GM23338 (cell line): ENCODE data around the gene FEZF1. TPM values are rescaled to one million over a fixed set of nuclear protein-coding genes. Genes with fewer than 3 reads are reported as not detected.

Experiments used
- ATAC-seq: fragments of 200-7000 bp; cut with Tn5 transposase; 3 replicates; pipeline ENCODE4 v1.9.1; 2020
- DNase-seq: peaks from one replicate; pipeline ENCODE4 v3.0.0-alpha.2; 2015; ENCODE audit warnings: low spot score
- H2AFZ ChIP-seq: fragments of 200-600 bp; sonication (generic); 2 replicates; pipeline ENCODE4 v1.8.0; 2016; ENCODE audit warnings: antibody characterized with exemption, mild to moderate bottlenecking, moderate library complexity
- H3F3A ChIP-seq: fragments of 200-600 bp; sonication (generic); replicated peaks from 2 replicates; pipeline ENCODE4 v1.8.0; 2017; ENCODE audit warnings: antibody characterized with exemption, mixed run types, low read depth
- H3K27ac ChIP-seq: fragments of 200-600 bp; sonication (generic); 2 replicates; pipeline ENCODE4 v1.6.1; 2016; ENCODE audit warnings: low read depth
- H3K27me3 ChIP-seq: fragments of 200-600 bp; sonication (generic); 2 replicates; pipeline ENCODE4 v1.8.0; 2016; ENCODE audit warnings: mild to moderate bottlenecking, mixed run types, moderate library complexity; ENCODE audit not compliant: insufficient read depth
- H3K36me3 ChIP-seq: fragments of 200-600 bp; sonication (generic); 2 replicates; pipeline ENCODE4 v1.8.0; 2016; ENCODE audit warnings: mild to moderate bottlenecking; ENCODE audit not compliant: insufficient read depth
- H3K4me1 ChIP-seq: fragments of 200-600 bp; sonication (generic); 2 replicates; pipeline ENCODE4 v1.8.0; 2016; ENCODE audit warnings: mild to moderate bottlenecking, moderate library complexity; ENCODE audit not compliant: insufficient read depth
- H3K4me2 ChIP-seq: fragments of 200-600 bp; sonication (generic); 2 replicates; pipeline ENCODE4 v1.7.1; 2017; ENCODE audit warnings: mixed run types
- H3K4me3 ChIP-seq: fragments of 200-600 bp; sonication (generic); 2 replicates; pipeline ENCODE4 v1.6.1; 2016; ENCODE audit warnings: mixed run types
- H3K79me2 ChIP-seq: fragments of 200-600 bp; sonication (generic); replicated peaks from 2 replicates; pipeline ENCODE4 v1.8.0; 2017; ENCODE audit warnings: mild to moderate bottlenecking; ENCODE audit not compliant: insufficient read depth
- H3K9me2 ChIP-seq: fragments of 200-600 bp; sonication (generic); 2 replicates; pipeline ENCODE4 v1.8.0; 2017; ENCODE audit not compliant: insufficient read depth
- H4K20me1 ChIP-seq: fragments of 200-600 bp; sonication (generic); replicated peaks from 2 replicates; pipeline ENCODE4 v1.8.0; 2017; ENCODE audit warnings: mild to moderate bottlenecking; ENCODE audit not compliant: insufficient read depth
- H3K27ac Mint-ChIP-seq: 2 replicates; pipeline ENCODE4 v1.8.0; 2020; ENCODE audit warnings: inconsistent platforms, mild to moderate bottlenecking, moderate library complexity, mixed read lengths
- H3K27me3 Mint-ChIP-seq: 3 replicates; pipeline ENCODE4 v1.8.0; 2022; ENCODE audit warnings: low read depth, mild to moderate bottlenecking, moderate library complexity, mixed read lengths, inconsistent platforms; ENCODE audit not compliant: insufficient read depth, poor library complexity
- H3K36me3 Mint-ChIP-seq: 3 replicates; pipeline ENCODE4 v1.8.0; 2021; ENCODE audit warnings: low read depth, mild to moderate bottlenecking, inconsistent platforms, moderate library complexity, mixed read lengths
- H3K4me1 Mint-ChIP-seq: 3 replicates; pipeline ENCODE4 v1.8.0; 2020; ENCODE audit warnings: mild to moderate bottlenecking, inconsistent platforms, mixed read lengths
- H3K4me3 Mint-ChIP-seq: 3 replicates; pipeline ENCODE4 v1.8.0; 2021; ENCODE audit warnings: moderate library complexity, mild to moderate bottlenecking, inconsistent platforms, mixed read lengths
- H3K9me3 Mint-ChIP-seq: 3 replicates; pipeline ENCODE4 v1.8.0; 2020; ENCODE audit warnings: moderate library complexity, mild to moderate bottlenecking, inconsistent platforms, mixed read lengths
- CREB1 ChIP-seq: fragments of 250-450 bp; sonication (Bioruptor Pico); IDR thresholded peaks from 2 replicates; pipeline ENCODE4 v1.5.0; 2020; ENCODE audit warnings: low read depth, mild to moderate bottlenecking, moderate library complexity
- EZH2 ChIP-seq: fragments of 200-600 bp; sonication (generic); IDR thresholded peaks from one replicate; pipeline ENCODE4 v1.8.0; 2017; ENCODE audit warnings: antibody characterized with exemption, mild to moderate bottlenecking, low read depth; ENCODE audit not compliant: unreplicated experiment
- NANOG ChIP-seq: IDR thresholded peaks from 2 replicates; pipeline ENCODE4 v1.6.1; 2016; ENCODE audit warnings: antibody characterized with exemption, borderline replicate concordance
- POLR2AphosphoS5 ChIP-seq: IDR thresholded peaks from 2 replicates; pipeline ENCODE4 v1.6.1; 2016; ENCODE audit warnings: antibody characterized with exemption, low read depth
- STAT1 ChIP-seq: IDR thresholded peaks from one replicate; pipeline ENCODE4 v1.6.1; 2016; ENCODE audit warnings: antibody characterized with exemption; ENCODE audit not compliant: unreplicated experiment
- polyA plus RNA-seq: library from polyadenylated mRNA; unstranded; fragments of >200 nt; fragmentation: Nextera tagmentation; extraction: Ambion mirVana; gene quantifications from 2 replicates; pipeline ENCODE4 v1.2.1, GENCODE V29; 2016
- total RNA-seq: library from RNA; depleted of rRNA; stranded (reverse); fragments of >200 nt; shearing (Covaris generic); gene quantifications from 2 replicates; pipeline ENCODE4 v1.2.3, GENCODE V29; 2014
- TF ChIP-seq, protein P1 (sequence below): IDR thresholded peaks from one replicate; pipeline ENCODE4 v1.6.1; 2018; ENCODE audit warnings: antibody characterized with exemption; ENCODE audit not compliant: unreplicated experiment
- TF ChIP-seq, protein P2 (sequence below): fragments of 250-450 bp; sonication (Bioruptor Pico); IDR thresholded peaks from 2 replicates; pipeline ENCODE4 v1.5.0; 2020; ENCODE audit warnings: mild to moderate bottlenecking, moderate library complexity

The FEZF1 gene
- total and polyA plus RNA-seq, 2 experiments from 2014 or later: 1.0 to 2.3 TPM

DNA sequence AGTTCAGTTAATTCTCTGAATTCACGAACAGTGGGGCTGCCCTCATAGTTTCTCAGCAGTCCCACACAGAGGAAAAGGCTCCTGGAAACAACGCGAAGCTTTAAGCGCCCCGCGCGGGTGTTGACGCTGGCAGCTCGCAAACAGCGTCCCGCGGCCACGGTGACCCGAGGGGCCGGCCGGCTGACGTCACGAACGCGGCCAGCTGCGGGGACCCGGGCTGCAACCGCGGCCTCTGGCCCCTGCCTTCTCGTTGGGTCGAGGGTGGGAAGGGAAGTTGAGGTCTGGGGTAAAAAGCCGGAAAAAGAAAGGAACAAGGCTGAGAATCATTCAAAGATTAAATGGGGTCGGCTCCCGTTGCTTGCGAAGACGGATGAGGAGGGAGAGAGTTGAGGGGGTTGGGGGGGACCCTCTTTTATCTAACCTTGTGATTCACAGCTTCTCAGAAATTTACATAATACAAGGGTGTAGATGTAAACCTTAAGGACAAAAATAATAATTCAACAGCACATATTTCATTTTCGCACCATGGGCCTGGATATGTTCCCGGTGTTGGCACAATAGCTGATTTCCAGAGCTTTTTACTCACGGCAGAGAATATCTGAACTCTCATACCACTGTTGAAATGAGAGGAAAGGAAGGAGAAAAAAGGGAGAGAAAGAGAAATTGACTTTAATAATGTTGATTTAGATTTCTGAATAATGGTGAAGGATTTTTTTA, 7.3 kb upstream of the FEZF1 start:
- Histone ChIP-seq H3K27me3 (peaks cover 100% of the 10 kb centered on the region), H3K27ac (no peak overlapping the region), H3K9me2 (no peaks in the 10 kb centered on the region), H3K36me3 (no peaks in the 10 kb centered on the region), H3F3A (peaks cover 10% of the 10 kb centered on the region; the same call in 1 of the 2 replicates), H4K20me1 (no peaks in the 10 kb centered on the region), H3K4me1 (peaks cover 74% of the 10 kb centered on the region), H3K79me2 (no peaks in the 10 kb centered on the region), H2AFZ (peak overlapping the region; percentile 23; the same call in 1 of the 2 replicates), H3K4me2 (peak overlapping the region; percentile 95), H3K4me3 (peak overlapping the region; percentile 69)
- H3K4me3 Mint-ChIP-seq: peak overlapping the region; percentile 77
- DNase-seq (peak; percentile 48), ATAC-seq (no peak)
- no peak overlapping the region for H3K27ac Mint-ChIP-seq
- peak; percentile 34 for TF ChIP-seq EZH2
- TF ChIP-seq STAT1: no peak
- peak; percentile 89 for TF ChIP-seq CREB1 (CRISPR knock-in tag)
- TF ChIP-seq, protein P1, sequence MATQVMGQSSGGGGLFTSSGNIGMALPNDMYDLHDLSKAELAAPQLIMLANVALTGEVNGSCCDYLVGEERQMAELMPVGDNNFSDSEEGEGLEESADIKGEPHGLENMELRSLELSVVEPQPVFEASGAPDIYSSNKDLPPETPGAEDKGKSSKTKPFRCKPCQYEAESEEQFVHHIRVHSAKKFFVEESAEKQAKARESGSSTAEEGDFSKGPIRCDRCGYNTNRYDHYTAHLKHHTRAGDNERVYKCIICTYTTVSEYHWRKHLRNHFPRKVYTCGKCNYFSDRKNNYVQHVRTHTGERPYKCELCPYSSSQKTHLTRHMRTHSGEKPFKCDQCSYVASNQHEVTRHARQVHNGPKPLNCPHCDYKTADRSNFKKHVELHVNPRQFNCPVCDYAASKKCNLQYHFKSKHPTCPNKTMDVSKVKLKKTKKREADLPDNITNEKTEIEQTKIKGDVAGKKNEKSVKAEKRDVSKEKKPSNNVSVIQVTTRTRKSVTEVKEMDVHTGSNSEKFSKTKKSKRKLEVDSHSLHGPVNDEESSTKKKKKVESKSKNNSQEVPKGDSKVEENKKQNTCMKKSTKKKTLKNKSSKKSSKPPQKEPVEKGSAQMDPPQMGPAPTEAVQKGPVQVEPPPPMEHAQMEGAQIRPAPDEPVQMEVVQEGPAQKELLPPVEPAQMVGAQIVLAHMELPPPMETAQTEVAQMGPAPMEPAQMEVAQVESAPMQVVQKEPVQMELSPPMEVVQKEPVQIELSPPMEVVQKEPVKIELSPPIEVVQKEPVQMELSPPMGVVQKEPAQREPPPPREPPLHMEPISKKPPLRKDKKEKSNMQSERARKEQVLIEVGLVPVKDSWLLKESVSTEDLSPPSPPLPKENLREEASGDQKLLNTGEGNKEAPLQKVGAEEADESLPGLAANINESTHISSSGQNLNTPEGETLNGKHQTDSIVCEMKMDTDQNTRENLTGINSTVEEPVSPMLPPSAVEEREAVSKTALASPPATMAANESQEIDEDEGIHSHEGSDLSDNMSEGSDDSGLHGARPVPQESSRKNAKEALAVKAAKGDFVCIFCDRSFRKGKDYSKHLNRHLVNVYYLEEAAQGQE: no peak
- TF ChIP-seq NANOG: no peak
- TF ChIP-seq POLR2AphosphoS5: no peak
- no peaks in the 10 kb centered on the region for H3K36me3 Mint-ChIP-seq
- H3K27me3 Mint-ChIP-seq: peaks cover 85% of the 10 kb centered on the region
- no peaks in the 10 kb centered on the region for H3K9me3 Mint-ChIP-seq
- H3K4me1 Mint-ChIP-seq: peaks cover 55% of the 10 kb centered on the region

DNA sequence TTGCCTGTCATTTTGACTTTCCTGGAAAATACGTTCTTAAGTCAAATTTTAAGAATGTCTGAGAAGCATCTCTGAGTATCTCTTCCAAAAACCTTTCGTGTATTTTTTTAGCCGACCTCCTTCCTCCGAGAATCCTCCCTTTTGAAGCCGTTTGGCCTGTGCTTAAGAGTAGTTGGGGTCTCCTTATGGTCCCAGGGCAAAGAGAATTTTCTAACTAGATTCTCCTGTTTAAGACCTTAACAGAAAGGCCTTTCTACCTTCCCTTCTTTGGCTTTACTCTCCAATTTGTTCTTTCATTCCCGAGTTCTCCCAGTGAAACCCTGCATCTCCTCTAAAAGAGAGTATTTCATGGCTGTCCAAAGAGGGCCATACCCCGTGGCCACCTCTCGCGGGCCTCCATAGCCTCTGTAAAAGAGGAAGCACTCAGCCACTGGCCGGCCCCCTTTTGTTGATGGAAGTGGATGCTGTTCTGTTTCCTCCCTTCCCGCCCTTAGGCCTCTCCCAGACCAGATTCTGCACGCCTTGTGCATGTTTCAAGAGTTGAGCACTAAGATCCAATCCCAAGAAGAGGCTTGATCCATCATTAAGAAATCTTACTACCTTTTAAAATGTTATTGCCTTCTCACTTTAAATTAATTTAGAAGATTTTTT, 6.6 kb upstream of the FEZF1 start:
- peak; percentile 29 for TF ChIP-seq EZH2
- TF ChIP-seq, protein P2, sequence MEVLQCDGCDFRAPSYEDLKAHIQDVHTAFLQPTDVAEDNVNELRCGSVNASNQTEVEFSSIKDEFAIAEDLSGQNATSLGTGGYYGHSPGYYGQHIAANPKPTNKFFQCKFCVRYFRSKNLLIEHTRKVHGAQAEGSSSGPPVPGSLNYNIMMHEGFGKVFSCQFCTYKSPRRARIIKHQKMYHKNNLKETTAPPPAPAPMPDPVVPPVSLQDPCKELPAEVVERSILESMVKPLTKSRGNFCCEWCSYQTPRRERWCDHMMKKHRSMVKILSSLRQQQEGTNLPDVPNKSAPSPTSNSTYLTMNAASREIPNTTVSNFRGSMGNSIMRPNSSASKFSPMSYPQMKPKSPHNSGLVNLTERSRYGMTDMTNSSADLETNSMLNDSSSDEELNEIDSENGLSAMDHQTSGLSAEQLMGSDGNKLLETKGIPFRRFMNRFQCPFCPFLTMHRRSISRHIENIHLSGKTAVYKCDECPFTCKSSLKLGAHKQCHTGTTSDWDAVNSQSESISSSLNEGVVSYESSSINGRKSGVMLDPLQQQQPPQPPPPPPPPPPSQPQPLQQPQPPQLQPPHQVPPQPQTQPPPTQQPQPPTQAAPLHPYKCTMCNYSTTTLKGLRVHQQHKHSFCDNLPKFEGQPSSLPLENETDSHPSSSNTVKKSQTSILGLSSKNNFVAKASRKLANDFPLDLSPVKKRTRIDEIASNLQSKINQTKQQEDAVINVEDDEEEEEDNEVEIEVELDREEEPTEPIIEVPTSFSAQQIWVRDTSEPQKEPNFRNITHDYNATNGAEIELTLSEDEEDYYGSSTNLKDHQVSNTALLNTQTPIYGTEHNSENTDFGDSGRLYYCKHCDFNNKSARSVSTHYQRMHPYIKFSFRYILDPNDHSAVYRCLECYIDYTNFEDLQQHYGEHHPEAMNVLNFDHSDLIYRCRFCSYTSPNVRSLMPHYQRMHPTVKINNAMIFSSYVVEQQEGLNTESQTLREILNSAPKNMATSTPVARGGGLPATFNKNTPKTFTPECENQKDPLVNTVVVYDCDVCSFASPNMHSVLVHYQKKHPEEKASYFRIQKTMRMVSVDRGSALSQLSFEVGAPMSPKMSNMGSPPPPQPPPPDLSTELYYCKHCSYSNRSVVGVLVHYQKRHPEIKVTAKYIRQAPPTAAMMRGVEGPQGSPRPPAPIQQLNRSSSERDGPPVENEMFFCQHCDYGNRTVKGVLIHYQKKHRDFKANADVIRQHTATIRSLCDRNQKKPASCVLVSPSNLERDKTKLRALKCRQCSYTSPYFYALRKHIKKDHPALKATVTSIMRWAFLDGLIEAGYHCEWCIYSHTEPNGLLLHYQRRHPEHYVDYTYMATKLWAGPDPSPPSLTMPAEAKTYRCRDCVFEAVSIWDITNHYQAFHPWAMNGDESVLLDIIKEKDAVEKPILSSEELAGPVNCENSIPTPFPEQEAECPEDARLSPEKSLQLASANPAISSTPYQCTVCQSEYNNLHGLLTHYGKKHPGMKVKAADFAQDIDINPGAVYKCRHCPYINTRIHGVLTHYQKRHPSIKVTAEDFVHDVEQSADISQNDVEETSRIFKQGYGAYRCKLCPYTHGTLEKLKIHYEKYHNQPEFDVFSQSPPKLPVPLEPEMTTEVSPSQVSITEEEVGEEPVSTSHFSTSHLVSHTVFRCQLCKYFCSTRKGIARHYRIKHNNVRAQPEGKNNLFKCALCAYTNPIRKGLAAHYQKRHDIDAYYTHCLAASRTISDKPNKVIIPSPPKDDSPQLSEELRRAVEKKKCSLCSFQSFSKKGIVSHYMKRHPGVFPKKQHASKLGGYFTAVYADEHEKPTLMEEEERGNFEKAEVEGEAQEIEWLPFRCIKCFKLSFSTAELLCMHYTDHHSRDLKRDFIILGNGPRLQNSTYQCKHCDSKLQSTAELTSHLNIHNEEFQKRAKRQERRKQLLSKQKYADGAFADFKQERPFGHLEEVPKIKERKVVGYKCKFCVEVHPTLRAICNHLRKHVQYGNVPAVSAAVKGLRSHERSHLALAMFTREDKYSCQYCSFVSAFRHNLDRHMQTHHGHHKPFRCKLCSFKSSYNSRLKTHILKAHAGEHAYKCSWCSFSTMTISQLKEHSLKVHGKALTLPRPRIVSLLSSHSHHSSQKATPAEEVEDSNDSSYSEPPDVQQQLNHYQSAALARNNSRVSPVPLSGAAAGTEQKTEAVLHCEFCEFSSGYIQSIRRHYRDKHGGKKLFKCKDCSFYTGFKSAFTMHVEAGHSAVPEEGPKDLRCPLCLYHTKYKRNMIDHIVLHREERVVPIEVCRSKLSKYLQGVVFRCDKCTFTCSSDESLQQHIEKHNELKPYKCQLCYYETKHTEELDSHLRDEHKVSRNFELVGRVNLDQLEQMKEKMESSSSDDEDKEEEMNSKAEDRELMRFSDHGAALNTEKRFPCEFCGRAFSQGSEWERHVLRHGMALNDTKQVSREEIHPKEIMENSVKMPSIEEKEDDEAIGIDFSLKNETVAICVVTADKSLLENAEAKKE: no peak
- Histone ChIP-seq H3K36me3 (no peaks in the 10 kb centered on the region), H3K27ac (no peak overlapping the region), H3F3A (peaks cover 14% of the 10 kb centered on the region; the same call in 1 of the 2 replicates), H3K4me1 (peaks cover 74% of the 10 kb centered on the region), H4K20me1 (no peaks in the 10 kb centered on the region), H3K27me3 (peaks cover 100% of the 10 kb centered on the region), H3K4me3 (peak overlapping the region; percentile 69), H3K9me2 (no peaks in the 10 kb centered on the region), H3K4me2 (peak overlapping the region; percentile 95), H2AFZ (peak overlapping the region; percentile 53), H3K79me2 (no peaks in the 10 kb centered on the region)
- Mint-ChIP-seq H3K27ac (no peak overlapping the region), H3K4me1 (peaks cover 53% of the 10 kb centered on the region), H3K27me3 (peaks cover 85% of the 10 kb centered on the region), H3K36me3 (no peaks in the 10 kb centered on the region), H3K9me3 (no peaks in the 10 kb centered on the region), H3K4me3 (peak overlapping the region; percentile 77)
- DNase-seq (peak; percentile 72), ATAC-seq (peak; percentile 22)
